Upper lobe of left lung (tissue), 6 donors: ENCODE data around the gene EEF2K. TPM values are rescaled to one million over a fixed set of nuclear protein-coding genes. Genes with fewer than 3 reads are reported as not detected.

Source experiments
- ATAC-seq, 2 donors: fragments of 200-7000 bp; cut with Tn5 transposase; one replicate each; pipeline ENCODE4 v1.9.1; 2022; ENCODE audit warnings: mild to moderate bottlenecking in 2 of 2, moderate library complexity in 2 of 2; ENCODE audit not compliant: low FRiP score in 2 of 2
- DNase-seq, 2 donors: peaks; one replicate each; pipeline ENCODE4 v3.0.0-alpha.2; 2019 to 2020
- H3K27ac ChIP-seq, 4 donors: fragments of 200-600 bp; sonication (generic); one replicate each; pipeline ENCODE4 v1.5.1; 2016 to 2019
- H3K27me3 ChIP-seq, 4 donors: fragments of 200-600 bp; sonication (generic); one replicate each; pipeline ENCODE4 v1.5.1; 2017 to 2019
- H3K36me3 ChIP-seq, 4 donors: fragments of 200-600 bp; sonication (generic); one replicate each; pipeline ENCODE4 v1.5.1; 2016 to 2019
- H3K4me1 ChIP-seq, 4 donors: fragments of 200-600 bp; sonication (generic); one replicate each; pipeline ENCODE4 v1.5.1; 2018 to 2019
- H3K4me3 ChIP-seq, 4 donors: fragments of 200-600 bp; sonication (generic); one replicate each; pipeline ENCODE4 v1.5.1; 2017 to 2019; ENCODE audit warnings: mild to moderate bottlenecking in 2 of 4, moderate library complexity in 1 of 4
- H3K9me3 ChIP-seq, 4 donors: fragments of 200-600 bp; sonication (generic); one replicate each; pipeline ENCODE4 v1.5.1; 2018 to 2019
- CTCF ChIP-seq, 6 experiments: fragments of 450-650 bp in 4 of 6; fragments of 200-600 bp in 2 of 6; sonication (generic) in 2 of 6; IDR thresholded peaks; one replicate each; pipeline ENCODE4 v1.5.1; 2016 to 2019; ENCODE audit warnings: antibody characterized with exemption in 6 of 6
- EP300 ChIP-seq, 4 donors: sonication (generic); formaldehyde crosslinking; IDR thresholded peaks; one replicate each; pipeline ENCODE4 v1.5.1; 2017; ENCODE audit warnings: antibody characterized with exemption in 4 of 4, control low read depth in 2 of 4
- POLR2A ChIP-seq, 4 donors: fragments of 450-650 bp; IDR thresholded peaks; one replicate each; pipeline ENCODE4 v1.5.1; 2016 to 2017; ENCODE audit warnings: antibody characterized with exemption in 4 of 4, mild to moderate bottlenecking in 2 of 4
- POLR2AphosphoS5 ChIP-seq, 2 donors: sonication (generic); formaldehyde crosslinking; IDR thresholded peaks; one replicate each; pipeline ENCODE4 v1.5.1; 2017; ENCODE audit warnings: antibody characterized with exemption in 2 of 2
- WGBS, 2 donors: methylation state at CpG; one replicate each; pipeline ENCODE4 v1.1.5; 2017 to 2018; 5-methylcytosine and 5-hydroxymethylcytosine counted together
- total RNA-seq, 6 donors: library from RNA; depleted of rRNA in 4 of 6; stranded (reverse); fragments of >200 nt in 4 of 6; gene quantifications; one replicate each; pipeline versions ENCODE4 v1.1.0 to v1.2.1, GENCODE V29; 2016 to 2021
- donor health status: DM: no; HTN: no; CAD: no; lungs with moderate emphysema.
- donor health status: DM: no; HTN: yes; CAD: no; lungs with severe emphysema.

EEF2K gene
- total RNA-seq, 6 donors from 2014 or later = 16.9 to 48.2 (median 29.2) TPM

- no peak for TF ChIP-seq POLR2A (IDR thresholded peaks at IDR 0.05)
- TF ChIP-seq CTCF (IDR thresholded peaks at IDR 0.05) = no peak
- TF ChIP-seq POLR2AphosphoS5 (IDR thresholded peaks at IDR 0.05) = no peak
- no peak for TF ChIP-seq EP300 (IDR thresholded peaks at IDR 0.05)
- no peaks in the 10 kb centered on the region for H3K9me3 ChIP-seq
- H3K4me1 ChIP-seq = peaks cover 0 to 35% (median 11%) of the 10 kb centered on the region in 4 donors
- 80 to 92% methylated on average over 1 of the region's 1 CpG for WGBS, 2 donors
- ATAC-seq (no peak), DNase-seq (no peak)
- H3K27ac ChIP-seq = peak overlapping the region in 3 of 4 donors; percentile 49 to 52 (median 52)
- H3K4me3 ChIP-seq = no peak overlapping the region
- H3K27me3 ChIP-seq = no peaks in the 10 kb centered on the region
- H3K36me3 ChIP-seq = peaks cover 0 to 22% (median 10%) of the 10 kb centered on the region in 4 donors
Observed at GRCh38 chr16:22222998-22223397, 16.9 kb downstream of the EEF2K start.

GRCh38 chr16:22225060-22225459 is 19.0 kb downstream of the EEF2K start:
- 65 to 68% methylated on average over 7 of the region's 7 CpGs for WGBS, 2 donors
- ATAC-seq = no peak

GRCh38 chr16:22229889-22230288 is 23.8 kb downstream of the EEF2K start:
- 57 to 66% methylated on average over 7 of the region's 7 CpGs for WGBS, 2 donors
- ATAC-seq (no peak), DNase-seq (no peak)
- Histone ChIP-seq H3K27me3 (no peaks in the 10 kb centered on the region), H3K27ac (peak overlapping the region in 1 of 4 donors; percentile 14), H3K4me1 (peaks cover 0 to 7% (median 3%) of the 10 kb centered on the region in 4 donors), H3K4me3 (no peak overlapping the region), H3K9me3 (no peaks in the 10 kb centered on the region), H3K36me3 (peaks cover 0 to 61% (median 14%) of the 10 kb centered on the region in 4 donors)
- TF ChIP-seq POLR2AphosphoS5 (IDR thresholded peaks at IDR 0.05) = no peak
- TF ChIP-seq POLR2A (IDR thresholded peaks at IDR 0.05) = no peak
- no peak for TF ChIP-seq CTCF (IDR thresholded peaks at IDR 0.05)
- TF ChIP-seq EP300 (IDR thresholded peaks at IDR 0.05) = no peak

More at GRCh38 chr16:22225060-22225459, 19.0 kb downstream of the EEF2K start:
- H3K4me1 ChIP-seq = peaks cover 0 to 25% (median 4%) of the 10 kb centered on the region in 4 donors
- DNase-seq = no peak
- peaks cover 0 to 38% (median 13%) of the 10 kb centered on the region in 4 donors for H3K36me3 ChIP-seq
- TF ChIP-seq POLR2AphosphoS5 (IDR thresholded peaks at IDR 0.05) (no peak), POLR2A (IDR thresholded peaks at IDR 0.05) (no peak), CTCF (IDR thresholded peaks at IDR 0.05) (no peak), EP300 (IDR thresholded peaks at IDR 0.05) (no peak)
- H3K27ac ChIP-seq = peak overlapping the region in 3 of 4 donors; percentile 7 to 51 (median 24)
- no peak overlapping the region for H3K4me3 ChIP-seq
- no peaks in the 10 kb centered on the region for H3K27me3 ChIP-seq
- no peaks in the 10 kb centered on the region for H3K9me3 ChIP-seq

- peak overlapping the region; percentile 40 to 56 (median 42) for H3K27ac ChIP-seq
- ATAC-seq (peak; percentile 23 to 34), DNase-seq (peak in 1 of 2 donors; percentile 58)
- 74 to 79% methylated on average over 14 of the region's 14 CpGs for WGBS, 2 donors
- H3K36me3 ChIP-seq = peaks cover 0 to 45% (median 6%) of the 10 kb centered on the region in 4 donors
- H3K9me3 ChIP-seq = no peaks in the 10 kb centered on the region
- TF ChIP-seq EP300 (IDR thresholded peaks at IDR 0.05) (no peak), POLR2A (IDR thresholded peaks at IDR 0.05) (no peak), POLR2AphosphoS5 (IDR thresholded peaks at IDR 0.05) (no peak), CTCF (IDR thresholded peaks at IDR 0.05) (no peak)
- H3K4me1 ChIP-seq = peaks cover 6 to 14% (median 8%) of the 10 kb centered on the region in 4 donors
- H3K27me3 ChIP-seq = no peaks in the 10 kb centered on the region
- H3K4me3 ChIP-seq = peak overlapping the region in 1 of 4 donors; percentile 7
Observed at GRCh38 chr16:22232277-22233036, 26.4 kb downstream of the EEF2K start.
